Endothelial cell of hepatic sinusoid (primary cell): ENCODE measurements around the gene BCAS3.

Experiments
- in situ Hi-C: cut with HindIII; loops from 2 replicates; pipeline ENCODE4 v1.10.0; 2017; ENCODE audit warnings: low sequenced_read_pairs

BCAS3 gene

GRCh38 chr17:61047515-61047914, 369.9 kb downstream of the BCAS3 start:
- in situ Hi-C loops: no loop called here

DNA sequence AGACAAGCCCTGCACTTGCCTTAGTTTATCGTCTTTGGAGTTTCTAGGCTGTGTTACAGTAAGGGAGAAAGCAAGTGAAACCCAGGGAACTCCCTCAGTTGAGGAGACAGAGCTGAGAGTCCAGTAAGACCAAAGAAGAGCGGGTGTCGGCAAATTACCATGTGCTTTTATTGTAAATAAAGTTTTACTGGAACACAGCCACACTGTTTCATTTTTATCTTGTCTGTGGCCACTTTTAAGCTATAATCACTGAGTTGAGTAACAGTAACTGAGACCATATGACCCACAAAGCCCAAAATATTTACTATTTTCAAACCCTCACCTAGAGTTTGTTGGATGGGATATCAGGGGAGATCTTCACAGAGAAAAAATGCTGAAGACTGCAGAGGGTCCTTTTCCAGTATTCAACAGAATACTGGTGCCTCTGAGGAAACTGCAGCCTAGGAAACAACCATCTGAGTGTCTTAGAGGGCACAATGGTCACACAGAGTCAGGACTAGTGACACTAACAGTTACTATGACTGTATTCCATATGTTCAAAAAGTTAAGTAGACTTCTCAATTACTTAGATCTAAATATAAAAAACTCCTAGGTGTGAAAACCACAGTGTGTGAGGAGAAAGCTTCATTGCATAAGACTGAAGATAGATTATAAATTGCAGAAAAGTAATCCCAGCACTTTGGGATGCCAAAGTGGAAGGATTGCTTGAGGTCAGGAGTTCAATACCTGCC, 370.9 kb downstream of the BCAS3 start:
- in situ Hi-C loops: no loop called here

GRCh38 chr17:61053469-61053868, 375.8 kb downstream of the BCAS3 start:
- in situ Hi-C loops: no loop called here

- in situ Hi-C loops: no loop called here
These were observed 376.8 kb downstream of the BCAS3 start for GRCh38 chr17:61054436-61054835.

DNA sequence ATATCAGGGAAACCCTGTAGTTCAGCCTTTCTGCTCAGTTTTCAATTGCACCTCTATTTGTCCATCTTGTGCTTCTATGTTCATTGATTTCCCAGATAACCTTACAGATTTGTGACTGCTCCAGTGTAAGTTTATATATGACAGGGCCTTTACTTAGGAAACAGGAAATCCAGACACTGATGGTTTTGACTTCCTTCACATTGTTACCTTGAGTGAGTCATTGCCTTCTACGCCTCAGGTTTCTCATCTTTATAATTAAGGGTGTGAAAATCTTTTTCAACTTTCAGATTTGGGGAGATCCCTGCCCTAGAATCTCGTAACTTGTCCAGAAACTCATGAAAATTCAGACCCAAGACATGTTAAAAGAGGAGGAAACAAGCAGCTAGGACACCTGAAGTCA, 379.6 kb downstream of the BCAS3 start:
- in situ Hi-C loops: no loop called here

- in situ Hi-C loops: no loop called here
These were observed 380.4 kb downstream of the BCAS3 start for GRCh38 chr17:61058066-61058465.

- in situ Hi-C loops: no loop called here
These were observed 385.9 kb downstream of the BCAS3 start for GRCh38 chr17:61063528-61063927.

- in situ Hi-C loops: no loop called here
These were observed 386.7 kb downstream of the BCAS3 start for GRCh38 chr17:61064087-61064951.

GRCh38 chr17:61065263-61065773, 387.7 kb downstream of the BCAS3 start:
- in situ Hi-C loops: no loop called here

DNA sequence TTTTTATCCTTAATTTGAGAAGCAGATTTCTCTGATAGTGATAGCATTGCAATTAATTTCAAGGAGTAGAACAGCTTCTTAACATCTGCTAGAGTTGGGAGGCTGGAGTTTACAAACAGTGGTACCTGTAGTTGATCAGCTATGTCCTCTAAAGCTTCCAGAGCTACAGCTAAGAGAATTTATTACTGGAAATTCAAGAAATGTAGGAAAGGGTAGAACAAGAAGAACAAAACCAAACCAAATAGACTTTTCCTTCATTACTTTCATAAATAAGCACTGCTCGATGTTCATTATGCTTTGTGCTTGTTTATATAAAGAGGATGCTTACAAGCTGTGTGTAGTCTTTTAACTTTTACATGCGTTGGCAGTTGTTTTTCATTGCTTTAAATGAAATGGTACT, 388.4 kb downstream of the BCAS3 start:
- in situ Hi-C loops: no loop called here

- in situ Hi-C loops: no loop called here
These were observed 393.0 kb downstream of the BCAS3 start for GRCh38 chr17:61070649-61071048.

GRCh38 chr17:61072648-61073047, 395.0 kb downstream of the BCAS3 start:
- in situ Hi-C loops: no loop called here

- in situ Hi-C loops: no loop called here
These were observed 395.5 kb downstream of the BCAS3 start for GRCh38 chr17:61073131-61073530.

DNA sequence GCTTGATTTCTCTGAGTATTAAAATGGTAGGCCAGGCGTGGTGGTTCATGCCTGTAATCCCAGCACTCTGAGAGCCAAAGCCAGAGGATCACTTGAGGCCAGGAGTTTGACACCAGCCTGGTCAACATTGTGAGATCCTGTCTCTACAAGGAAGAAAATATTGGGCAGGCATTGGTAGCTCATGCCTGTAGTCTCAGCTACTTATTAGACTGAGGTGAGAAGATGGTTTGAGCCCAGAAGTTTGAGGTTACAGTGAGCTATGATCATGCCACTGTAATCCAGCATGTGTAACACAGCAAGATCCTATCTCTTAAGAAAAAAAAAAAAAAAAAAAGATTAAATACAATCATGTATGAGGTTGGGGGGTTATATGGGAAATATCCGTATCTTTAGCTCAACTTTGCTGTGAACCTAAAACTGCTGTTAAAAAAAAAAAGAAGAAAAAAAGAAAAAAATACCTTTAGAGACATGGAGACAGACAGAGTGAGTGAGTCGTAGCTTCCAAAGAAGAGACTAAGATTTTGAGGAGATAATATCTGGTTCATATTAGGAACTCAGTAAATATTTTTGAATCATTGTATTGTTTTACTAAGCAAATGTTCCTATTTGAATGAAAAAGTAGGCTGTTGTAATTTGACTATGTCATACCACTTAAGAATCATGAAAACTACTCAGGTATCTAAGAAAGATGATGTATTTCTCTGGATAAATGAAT, 396.3 kb downstream of the BCAS3 start:
- in situ Hi-C loops: no loop called here

DNA sequence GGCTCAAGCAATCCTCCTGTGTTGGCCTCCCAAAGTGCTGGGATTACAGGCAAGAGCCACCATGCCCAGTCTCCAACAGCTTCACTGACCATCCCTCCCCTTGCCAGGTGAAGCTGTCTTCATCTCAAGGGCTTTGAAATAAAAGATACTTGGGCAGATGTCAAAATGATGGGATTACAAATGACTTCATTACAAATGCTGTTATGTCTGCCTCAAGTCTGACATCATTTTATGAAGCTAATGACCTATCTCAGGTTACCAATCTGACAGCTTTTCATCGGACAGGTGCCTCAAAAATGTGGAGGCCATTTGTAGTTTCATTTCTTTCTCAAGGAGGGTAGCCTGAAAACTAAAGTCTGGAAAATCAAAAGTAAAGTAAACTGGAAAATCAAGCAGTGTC, 398.3 kb downstream of the BCAS3 start:
- in situ Hi-C loops: no loop called here

DNA sequence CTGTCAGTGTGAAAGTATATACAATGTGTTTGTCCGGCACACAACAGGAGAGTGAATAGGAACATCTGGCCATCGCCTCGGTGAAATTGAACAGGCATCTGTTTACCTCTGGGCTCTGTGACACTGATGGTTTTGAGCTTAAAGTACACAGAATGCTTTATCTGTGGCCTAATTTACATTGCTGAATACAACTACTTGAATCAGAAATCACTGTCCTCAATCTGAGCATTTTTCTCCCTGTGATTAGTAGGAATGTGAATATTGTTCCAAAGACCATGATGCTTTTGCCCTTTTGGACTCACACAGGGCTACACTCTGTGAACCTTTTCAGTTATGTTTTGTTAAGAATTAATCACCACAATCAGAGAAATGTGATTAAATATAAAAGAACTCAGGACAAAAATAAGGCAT, 399.0 kb downstream of the BCAS3 start:
- in situ Hi-C loops: no loop called here

GRCh38 chr17:61081959-61082358, 404.3 kb downstream of the BCAS3 start:
- in situ Hi-C loops: no loop called here

- in situ Hi-C loops: no loop called here
These were observed 406.6 kb downstream of the BCAS3 start for GRCh38 chr17:61084260-61084659.

DNA sequence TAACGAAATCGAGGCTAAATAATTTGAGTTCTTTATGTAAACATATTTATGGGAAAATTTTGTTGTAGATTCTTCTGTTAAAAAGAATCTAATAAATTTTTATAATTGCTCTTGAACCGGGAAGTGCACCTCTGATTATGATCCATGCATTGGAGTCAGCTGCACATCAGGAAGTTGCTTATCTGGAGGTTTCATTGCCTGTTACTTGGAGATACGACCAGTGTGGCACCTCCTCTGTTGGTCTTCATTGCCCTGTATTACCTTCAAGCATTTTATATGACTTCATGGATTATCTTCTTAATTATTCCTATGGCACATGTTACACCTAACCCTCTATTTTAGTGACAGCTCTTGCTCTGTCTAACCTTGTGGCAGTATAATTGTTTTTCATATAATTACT, 409.4 kb downstream of the BCAS3 start:
- in situ Hi-C loops: no loop called here

DNA sequence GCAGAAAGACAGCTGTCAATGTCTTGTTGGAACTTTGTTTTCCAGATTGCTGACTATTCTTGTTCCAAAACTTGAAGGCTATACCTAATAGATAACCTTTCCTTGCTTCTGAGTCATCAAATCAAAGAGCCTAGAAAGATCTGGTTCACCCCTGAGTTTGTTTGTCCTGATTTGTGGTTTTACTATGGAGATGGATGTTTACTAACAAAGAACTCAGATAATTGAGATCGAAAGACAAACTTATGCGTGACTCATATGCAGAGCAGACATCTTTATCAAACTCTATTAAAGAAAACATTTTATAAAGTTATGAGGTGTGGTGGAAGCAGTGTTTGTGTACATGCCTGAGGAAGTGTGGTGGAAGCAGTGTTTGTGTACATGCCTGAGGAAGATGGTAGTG, 410.9 kb downstream of the BCAS3 start:
- in situ Hi-C loops: no loop called here

- in situ Hi-C loops: no loop called here
These were observed 413.4 kb downstream of the BCAS3 start for GRCh38 chr17:61091096-61091495.
